Measurements from ENCODE around the gene IFT122.

GRCh38 chr3:129440618-129441190, 680 bp downstream of the IFT122 start:
- no peak for TF ChIP-seq CTCF (IDR thresholded peaks at IDR 0.05)
- no peak for TF ChIP-seq POLR2A (IDR thresholded peaks at IDR 0.05)
